ENCODE measurements around the gene PITPNC1. TPM values are rescaled to one million over a fixed set of nuclear protein-coding genes. Genes with fewer than 3 reads are reported as not detected.
"Not testable (repeated sequence)": the region's sequence is repeated elsewhere in the genome, so short reads cannot be mapped to it uniquely, and the experiment has no call there.

PITPNC1 gene
- total RNA-seq, 1 donor from 2014 or later: 16.1 TPM

DNA sequence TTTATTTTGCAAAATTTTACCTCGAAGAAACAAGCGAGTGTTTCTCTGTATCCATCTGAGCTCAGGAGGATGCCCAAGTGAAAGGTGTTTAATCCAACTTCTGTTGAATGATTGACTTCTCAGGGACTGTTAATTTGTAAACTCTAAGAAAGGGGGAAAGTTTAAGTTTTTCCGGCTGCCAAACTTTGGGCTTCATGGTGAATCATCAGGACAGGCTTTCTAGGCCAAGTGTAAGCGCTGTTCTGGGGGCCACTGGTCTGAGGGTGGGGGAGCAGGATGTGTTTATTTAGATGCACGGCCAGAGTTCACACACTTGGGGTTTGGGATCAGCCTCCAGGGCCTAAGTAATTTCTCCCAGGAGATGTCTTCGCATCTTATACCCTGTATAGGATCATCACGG is 110.4 kb downstream of the PITPNC1 start:
- peak in 1 of 2 donors; percentile 2 for DNase-seq (ENCODE audit: low read depth in 2 of 2)

DNA sequence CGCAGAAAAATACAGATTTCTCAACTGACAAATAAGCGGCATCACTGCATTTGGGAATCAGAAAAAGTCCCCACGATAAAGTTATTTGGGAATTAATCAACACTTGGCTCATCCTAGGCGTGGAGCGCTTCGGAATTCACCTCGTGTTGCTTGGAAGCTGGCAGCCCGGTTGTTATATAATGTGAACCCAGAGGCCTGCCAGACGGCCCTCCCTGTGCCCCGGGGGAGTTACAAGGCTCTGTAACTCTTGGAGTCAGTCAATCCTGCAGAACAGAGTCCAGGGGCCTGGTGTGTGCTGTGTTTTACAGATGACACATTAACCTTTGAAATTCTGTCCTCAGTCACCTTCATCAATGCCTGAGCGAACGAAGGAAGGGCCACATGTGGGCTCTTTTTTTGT is 111.1 kb downstream of the PITPNC1 start:
- DNase-seq (ENCODE audit: low read depth in 2 of 2): no peak

DNA sequence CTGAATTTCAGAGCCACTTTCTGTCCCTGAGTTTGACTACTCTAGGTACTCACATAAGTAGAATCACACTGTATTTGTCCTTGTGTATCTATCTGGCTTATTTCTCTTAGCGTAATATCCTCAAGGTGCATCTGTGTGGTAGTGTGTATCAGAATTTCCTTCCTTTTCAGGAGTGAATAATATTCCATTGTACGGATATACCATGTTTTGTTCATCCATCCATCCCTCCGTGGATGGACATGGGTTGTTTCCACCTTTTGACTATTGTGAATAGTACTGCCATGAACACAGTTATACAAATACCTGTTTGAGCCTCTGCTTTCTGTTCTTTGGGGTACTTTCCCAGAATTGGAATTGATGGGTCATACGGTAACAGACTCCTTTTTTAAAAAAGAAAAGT is 111.7 kb downstream of the PITPNC1 start:
- DNase-seq (ENCODE audit: low read depth in 2 of 2): no peak

DNA sequence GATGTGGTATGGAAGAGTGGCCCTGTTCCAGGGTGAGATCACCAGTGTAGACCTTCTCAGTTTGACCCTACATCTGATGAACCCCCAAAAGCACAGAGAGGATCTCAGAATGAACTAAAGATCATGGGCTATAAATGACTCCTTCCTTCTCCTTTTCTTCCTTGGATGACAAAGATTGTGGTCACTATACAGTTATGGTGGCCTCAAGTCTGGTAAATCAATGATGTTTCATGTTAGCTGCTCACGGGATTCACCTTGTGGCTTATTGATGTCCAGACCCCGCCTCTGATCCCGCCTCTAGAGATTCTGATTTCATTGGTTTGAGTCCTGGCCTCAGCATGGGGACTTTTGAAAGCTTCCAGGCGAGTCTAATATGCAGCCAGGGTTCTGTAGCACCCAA is 112.2 kb downstream of the PITPNC1 start:
- no peak for DNase-seq (ENCODE audit: low read depth in 2 of 2)

DNA sequence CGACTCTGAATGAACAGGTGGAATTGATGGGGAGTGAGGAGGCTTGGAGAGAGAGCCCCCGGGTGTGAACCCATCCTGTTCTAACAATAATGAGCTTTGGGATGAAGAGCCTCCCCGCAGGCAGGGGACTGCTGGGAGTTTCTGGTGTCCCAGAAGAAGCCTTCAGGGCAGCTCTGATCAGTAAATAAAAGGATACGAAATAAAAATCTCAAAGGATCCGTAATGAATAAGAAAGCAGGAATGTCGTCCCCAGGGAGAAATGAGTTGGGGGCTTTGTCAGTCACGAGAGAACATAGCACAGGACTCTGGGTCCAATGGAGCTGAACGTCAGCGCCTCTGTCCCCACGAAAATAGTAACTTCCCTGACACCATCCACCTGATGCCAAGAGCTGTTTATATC is 113.4 kb downstream of the PITPNC1 start:
- no peak for DNase-seq (ENCODE audit: low read depth in 2 of 2)

DNA sequence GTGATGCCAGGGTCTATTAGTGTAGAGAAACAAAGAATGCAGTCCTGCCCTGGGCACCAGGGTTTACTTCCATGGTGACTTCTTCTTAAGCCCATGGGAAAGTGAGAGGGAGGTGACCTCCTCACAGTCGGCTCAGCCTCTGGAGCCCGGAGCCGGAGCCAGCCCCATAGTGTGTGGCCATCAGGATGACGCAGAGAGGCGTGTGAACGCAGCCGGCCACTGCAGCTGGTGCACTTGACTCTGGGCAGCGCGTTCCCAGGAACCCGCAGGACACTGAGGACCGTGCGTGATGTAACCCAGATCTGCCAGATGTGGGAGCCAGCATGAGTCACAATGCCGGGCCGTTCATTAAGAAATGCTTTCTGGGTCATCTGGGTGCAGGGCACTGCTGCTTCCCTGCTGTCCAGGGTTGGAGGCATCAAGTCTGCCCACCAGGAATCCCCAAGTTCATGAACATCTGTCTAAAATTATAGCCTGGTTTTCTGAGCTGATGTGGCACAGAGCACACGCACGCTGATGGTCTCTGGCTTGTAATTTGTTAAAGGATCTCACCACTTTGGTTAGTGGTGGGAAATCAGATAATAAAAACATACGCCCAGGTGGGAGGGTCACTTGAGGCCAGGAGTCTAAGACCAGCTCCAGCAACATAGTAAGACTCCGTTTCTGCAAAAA is 114.1 kb downstream of the PITPNC1 start:
- peak; percentile 40 to 93 for DNase-seq (ENCODE audit: low read depth in 2 of 2)

DNA sequence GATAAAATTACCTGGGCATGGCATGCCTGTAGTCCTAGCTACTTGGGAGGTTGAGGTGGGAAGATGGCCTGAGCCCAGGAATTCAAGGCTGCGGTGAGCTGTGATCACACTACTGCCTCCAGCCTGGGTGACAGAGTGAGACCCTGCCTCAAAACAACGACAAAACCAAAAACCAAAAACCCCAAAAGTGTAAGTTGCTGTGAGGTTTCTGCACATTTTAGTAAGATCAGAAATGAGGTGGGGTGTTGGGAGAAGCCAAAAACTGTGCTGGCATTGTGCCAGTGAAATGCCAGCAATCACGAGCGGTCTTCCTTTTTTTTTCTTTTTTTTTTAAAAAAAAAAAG is 114.6 kb downstream of the PITPNC1 start:
- no peak for DNase-seq (ENCODE audit: low read depth in 2 of 2)

DNA sequence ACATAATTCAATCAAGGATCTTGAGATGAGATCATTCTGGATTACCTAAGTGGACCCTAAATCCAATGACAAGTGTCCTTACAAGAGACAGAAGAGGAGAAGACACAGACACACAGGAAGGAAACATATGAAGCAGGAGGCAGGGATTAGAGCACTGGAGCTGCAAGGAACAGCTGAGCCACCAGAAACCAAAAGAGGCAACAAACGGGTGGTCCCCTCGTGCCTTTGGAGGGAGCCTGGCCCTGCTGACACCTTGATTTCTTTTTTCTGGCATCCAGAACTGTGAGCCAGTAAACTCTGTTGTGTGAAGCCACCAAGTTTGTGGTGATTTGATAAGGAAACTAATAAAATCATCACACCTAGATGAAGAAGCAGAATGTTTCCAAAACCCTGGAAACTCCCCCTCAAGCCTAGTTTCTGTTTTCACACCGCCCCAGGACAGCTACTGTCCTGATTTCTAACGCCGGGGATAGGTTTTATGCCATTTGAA is 115.2 kb downstream of the PITPNC1 start:
- no peak for DNase-seq (ENCODE audit: low read depth in 2 of 2)

DNA sequence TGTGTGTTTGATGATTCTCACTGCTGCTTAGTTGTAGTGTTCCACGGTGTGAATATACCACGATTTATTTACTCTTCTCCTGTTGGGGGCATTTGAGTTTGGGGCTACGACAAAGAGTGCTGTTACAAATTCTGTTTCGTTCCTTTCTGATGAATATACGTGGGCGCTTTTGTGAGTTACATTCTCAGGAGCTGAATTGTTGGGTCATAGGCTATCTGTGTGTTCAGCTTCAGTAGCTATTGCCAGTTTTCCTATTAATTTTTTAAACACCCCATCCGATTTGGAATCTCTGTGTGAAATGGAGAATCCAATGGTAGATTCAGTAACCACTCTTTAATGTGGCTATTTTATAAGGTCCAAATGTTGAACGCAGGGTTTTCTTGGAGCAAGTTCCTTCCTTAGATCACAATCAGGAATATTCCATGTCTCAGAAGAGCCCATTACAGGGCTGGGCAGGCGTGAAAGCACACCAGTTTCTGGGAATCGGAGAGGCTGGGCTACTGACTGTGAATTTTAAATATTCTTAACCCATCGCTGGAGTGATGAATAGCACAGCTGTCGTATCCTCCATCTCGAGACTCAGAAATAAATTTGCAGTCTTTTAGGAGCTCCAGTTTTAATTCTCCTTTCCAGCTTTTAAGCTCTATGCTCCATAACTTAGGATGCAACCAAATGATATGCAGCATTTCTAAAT is 115.9 kb downstream of the PITPNC1 start:
- DNase-seq (ENCODE audit: low read depth in 2 of 2): no peak

DNA sequence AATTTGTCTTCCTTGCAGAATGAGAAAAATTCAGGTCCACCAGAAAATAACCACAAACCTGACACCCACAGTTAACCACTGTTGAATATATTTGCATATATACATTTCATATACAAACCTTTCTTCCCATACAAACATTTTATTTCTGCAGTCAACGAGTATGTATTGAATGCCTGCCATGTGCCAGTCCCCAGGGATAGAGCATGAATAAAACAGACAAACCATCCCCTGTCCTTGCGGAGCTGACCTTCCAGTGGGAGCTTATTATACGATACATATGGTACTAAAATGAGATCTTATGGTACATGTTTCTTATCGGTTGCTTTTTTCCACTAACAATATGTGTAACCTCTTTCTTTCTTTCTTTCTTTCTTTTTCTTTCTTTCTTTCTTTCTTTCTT is 116.7 kb downstream of the PITPNC1 start:
- no peak for DNase-seq (ENCODE audit: low read depth in 2 of 2)

DNA sequence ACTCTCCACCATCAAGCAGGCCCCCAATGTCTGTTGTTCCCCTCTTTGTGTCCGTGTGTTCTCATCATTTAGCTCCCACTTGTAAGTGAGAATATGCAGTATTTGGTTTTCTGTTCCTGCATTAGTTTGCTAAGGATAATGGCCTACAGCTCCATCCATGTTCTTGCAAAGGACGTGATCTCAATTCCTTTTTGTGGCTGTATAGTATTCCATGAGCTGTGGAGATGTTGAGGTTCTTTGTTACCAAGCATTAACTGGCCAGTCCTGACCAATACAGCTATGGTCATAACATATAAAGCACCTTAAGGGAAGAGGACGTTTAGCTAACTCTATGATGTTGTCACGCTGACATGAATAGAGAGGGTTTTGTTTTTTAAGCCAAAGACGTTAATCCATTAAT is 118.5 kb downstream of the PITPNC1 start:
- DNase-seq (ENCODE audit: low read depth in 2 of 2): not testable (repeated sequence)

DNA sequence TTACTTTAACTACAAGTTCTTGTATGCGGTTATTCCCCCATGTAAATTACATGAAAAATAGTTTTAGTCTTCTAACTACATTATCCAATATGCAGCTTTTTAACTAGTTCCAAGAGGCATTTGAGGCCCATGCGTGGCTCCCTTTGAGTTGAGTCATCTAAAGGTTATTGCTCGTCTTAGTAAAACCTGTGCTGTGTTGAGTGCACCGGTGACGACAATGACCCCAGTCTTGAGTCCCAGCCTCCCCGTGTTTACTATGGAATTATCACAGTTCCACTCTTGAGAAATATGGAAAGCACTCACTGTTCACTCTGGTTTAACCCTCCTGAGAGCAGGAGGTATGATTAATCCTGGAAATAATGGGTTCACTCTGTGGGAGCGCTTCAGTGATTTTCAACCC is 119.2 kb downstream of the PITPNC1 start:
- DNase-seq (ENCODE audit: low read depth in 2 of 2): no peak

DNA sequence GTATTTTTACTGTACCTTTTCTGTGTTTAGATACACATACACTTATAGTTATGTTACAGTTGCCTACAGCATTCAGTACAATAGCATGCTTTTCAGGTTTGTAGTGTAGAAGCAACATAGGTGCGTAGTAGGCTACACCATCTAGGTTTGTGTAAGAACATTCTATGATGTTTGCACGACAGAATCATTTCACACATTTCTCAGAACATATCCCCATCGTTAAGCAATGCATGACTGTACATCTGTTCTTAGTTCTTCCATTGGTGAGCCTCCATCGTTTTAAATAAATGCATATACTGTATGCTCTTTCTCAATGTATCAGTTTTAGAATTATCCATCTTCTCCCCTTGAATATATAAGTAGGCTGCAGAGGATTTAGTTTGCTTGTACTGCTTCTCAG is 122.6 kb downstream of the PITPNC1 start:
- no peak for DNase-seq (ENCODE audit: low read depth in 2 of 2)

DNA sequence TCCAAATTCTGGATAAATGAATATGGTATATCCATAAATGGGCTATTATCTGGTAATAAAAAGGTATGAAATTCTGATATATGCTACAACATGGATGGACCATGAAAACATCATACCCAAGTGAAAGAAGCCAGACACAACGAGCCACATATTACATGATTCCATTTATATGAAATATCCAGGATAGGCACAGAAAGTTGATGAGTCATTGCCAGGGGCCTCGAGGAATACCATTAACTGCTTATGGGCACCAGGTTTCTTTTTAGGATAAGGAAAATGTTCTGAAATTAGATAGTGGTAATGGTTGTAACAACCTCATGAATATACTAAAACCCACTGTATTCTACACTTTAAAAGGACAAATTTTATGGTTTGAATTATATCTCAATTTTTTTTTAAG is 123.2 kb downstream of the PITPNC1 start:
- DNase-seq (ENCODE audit: low read depth in 2 of 2): peak in 1 of 2 donors; percentile 37

DNA sequence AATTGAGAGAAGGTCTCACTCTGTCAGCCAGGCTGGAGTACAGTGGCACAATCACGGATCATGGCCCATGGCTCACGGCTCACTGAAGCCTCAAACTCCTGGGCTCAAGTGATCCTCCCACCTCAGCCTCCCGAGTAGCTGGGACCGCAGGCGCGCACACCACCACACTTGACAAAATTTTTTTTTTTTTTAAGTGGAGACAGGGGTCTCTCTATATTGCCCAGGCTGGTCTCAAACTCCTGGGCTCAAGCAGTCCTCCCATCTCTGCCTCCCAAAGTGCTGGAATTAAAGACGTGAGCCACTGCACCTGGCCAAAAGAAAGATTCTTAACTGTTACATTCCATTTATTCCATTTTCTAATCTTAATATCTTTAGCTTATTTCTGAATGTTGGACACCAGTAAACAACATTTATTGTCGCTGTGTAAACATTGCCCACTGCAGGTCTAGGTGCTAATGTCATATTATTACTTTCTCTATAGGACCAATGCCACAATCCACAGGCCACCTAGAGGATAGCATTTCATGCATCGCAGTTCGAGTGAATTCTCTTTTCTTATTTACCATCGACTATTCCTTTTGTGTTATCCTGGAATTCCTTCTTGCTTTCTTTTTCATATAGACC is 123.7 kb downstream of the PITPNC1 start:
- no peak for DNase-seq (ENCODE audit: low read depth in 2 of 2)

DNA sequence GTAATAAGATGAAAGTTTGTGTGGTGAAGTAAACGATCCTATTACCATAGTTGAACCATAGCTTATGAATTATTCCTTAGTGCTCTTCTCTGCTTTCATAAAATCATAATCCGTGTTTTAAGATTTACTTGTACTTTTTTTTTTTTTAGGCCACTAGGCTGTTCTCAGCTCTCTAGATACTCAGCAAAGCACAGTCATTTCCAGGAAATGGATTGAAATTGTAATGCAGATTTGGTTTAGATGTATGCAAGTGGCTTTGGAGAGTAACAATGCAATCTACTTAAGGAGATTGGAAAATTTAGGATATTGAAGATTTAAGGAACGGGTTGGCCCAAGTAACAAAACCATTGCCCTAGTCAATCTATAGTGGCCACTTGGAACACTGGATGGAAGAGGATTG is 125.1 kb downstream of the PITPNC1 start:
- no peak for DNase-seq (ENCODE audit: low read depth in 2 of 2)

DNA sequence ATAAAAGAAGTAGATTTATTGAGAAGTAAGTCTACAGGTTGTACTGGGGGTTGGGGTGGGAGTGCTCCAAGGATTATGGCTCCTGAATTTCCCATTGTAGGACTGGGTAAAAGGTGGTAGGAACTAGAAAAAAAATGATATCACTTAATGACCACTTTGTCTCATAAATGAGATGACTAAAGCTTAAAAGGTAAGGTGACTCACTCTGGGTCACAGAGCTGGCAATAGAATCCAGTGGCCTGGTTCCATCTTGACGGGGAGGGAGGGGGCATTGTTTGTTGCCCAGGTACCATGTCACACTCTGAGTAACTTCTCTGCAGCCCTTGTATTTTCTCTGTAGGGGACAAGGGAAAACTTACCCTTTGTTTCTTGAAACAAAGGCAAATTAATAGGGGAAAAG is 126.1 kb downstream of the PITPNC1 start:
- DNase-seq (ENCODE audit: low read depth in 2 of 2): peak; percentile 35 to 42

DNA sequence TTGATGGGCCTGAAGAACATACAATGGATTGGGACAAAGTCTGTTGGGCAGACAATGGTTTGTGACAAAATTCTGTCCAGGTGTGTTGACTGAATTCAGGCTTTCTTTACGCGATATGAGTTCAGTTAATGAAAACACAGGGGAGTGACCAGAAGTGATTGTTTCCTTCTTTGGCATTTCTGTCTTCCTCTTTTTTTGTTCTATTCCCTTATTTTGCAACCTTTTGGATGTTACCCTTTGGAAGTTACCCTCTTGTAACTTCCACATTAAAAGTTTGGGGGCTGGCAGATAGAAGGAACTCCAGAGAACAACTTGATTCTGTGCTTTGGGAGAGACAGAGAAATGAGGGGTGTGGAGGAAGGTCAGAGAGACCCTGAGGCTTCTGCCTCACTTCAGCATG is 126.7 kb downstream of the PITPNC1 start:
- DNase-seq (ENCODE audit: low read depth in 2 of 2): no peak

DNA sequence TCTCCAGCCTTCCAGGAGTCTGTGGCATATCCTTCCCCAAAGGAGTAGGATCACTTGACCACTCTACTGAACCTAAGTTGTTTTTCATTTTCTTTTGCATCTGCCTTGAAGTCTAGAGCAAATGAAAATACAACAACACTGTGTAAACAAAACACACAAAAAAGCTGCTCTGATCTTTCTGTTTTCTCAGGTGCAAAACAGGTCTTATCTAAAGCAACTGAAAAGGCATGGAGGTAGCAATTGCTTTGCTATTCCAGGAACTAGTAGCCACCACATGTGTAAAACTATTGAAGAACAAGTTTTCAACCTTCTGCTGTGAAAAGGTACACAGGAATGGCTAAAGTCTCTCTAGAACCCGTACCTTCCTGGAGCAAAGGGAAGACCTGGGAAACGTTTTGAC is 127.1 kb downstream of the PITPNC1 start:
- DNase-seq (ENCODE audit: low read depth in 2 of 2): no peak

DNA sequence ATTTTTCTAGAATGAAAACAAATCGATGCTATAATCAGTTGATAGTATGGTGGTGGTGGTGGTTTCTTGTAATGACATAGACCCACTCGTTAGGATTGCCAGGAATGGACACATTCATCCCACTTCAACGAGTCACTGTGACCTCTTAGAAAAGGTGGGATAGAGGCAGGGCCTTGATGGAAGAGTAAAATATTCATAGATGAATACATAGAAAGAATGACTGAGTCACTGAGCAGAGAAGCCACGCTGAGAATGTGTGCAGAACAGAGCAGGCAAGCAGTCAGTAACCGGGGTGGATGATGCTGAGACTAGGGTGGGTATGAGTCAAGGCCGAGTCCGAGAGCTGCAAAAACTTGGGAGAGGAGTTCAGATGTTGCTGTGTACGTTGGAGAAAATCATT is 129.9 kb downstream of the PITPNC1 start:
- DNase-seq (ENCODE audit: low read depth in 2 of 2): no peak

DNA sequence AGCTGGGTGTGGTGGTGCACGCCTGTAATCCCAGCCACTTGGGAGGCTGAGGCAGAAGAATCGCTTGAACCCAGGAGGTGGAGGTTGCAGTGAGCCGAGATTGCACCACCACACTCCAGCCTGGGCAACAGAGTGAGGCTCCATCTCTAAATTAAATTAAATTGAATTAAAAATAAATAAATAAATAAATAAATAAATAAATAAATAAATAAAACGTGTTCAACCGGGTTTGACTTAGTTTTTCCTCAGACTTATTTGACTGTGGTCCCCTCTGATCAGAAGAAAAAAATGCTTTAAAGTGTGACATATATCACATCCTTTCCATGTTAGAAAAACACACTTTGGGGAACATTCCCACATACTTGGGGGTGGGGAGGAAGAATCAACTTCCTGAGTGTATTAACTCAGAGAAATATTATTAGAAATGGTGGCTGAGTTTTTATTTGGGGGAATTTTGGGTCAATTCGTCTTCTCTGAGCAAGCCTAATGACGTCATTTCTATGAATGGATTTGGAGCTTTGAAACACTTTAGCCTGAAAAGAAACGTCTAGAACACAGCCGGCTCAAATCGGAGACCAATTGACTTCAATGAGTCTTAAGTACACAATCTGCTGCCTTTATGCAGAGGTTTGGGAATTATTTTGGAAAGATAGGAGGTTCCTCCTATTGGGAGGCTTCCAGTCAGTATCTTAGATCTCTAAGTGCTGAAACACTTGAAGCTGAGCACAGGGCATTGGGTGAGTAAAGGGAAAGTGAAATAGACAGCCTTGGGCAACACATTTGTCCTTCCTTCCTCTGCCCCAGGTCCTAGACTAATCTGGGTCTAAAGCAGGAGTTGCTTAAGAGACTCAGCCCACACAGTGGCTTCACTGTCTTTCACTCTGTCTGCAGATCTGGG is 132.6 kb downstream of the PITPNC1 start:
- DNase-seq (ENCODE audit: low read depth in 2 of 2): peak in 1 of 2 donors; percentile 57

DNA sequence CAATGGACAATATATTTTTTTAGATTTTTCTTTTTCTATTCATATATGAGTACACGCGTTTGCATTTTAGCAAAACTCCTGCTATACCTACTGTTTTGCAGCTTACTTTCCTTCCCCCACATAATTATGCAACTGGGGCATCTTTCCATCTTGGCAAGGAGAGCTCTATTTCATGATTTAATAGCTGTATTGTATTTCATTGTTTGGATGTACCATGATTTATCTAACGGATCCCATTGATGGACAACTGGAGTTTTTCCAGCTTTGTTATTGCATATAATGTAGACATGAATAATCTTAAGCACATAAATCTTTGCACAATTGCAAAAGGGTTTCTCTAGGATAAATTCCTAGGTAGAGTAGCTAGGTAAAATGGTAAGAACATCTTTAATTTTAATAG is 133.9 kb downstream of the PITPNC1 start:
- DNase-seq (ENCODE audit: low read depth in 2 of 2): peak in 1 of 2 donors; percentile 35
